Eye (tissue), 1 donor: ENCODE data around the gene CRAMP1.

Experiments
- DNase-seq: peaks from one replicate; pipeline ENCODE4 v3.0.0-alpha.2; 2015

The CRAMP1 gene

GRCh38 chr16:1721372-1721771 is 109.2 kb downstream of the CRAMP1 start:
- no peak for DNase-seq

DNA sequence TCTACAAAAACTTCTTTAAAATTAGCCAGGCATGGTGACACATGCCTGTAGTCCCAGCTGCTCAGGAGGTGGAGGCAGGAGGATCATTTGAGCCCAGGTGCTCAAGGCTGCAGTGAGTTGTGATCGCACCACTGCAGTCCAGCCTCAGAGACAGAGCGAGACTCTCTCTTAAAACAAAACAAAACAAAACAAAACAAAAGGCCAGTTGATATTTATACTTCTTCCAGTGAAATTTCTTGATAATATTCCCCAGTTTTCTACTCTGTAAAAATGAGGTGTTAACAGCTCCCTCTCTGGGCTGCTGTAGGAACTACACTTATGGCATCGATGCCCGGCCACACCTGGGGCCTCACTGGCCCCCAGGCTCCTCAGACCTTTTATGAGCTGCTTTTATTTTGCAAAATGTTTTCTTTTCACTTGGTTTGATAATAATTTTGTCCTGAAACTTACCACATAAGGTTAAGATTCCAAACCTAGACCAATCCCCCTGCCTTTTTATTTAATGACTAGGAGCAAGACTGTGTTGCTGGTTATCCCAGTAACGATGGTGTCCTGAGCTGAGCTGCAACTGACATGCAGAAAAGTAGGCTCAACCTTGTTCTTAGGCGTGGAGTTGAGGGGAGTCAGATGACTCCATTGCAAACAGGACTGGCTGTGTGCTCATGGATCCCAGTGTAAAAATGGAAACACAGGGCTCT is 111.4 kb downstream of the CRAMP1 start:
- DNase-seq = peak; percentile 67

DNA sequence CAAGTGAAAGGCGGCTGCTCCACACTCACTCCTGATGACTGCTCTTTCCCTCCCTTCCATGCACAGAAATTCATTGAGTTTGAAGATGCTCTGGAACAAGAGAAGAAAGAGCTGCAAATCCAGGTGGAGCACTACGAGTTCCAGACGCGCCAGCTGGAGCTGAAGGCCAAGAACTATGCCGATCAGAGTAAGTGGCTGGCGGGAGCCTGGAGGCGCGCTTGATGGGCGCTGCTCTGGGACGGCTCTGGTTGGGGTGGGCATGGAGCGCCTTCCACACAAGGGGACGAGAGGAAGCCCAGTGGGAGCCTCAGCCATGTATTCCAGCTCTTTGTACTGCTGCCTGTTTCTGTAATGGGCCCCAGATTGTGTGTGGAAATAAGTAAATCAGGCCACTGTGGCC is 112.3 kb downstream of the CRAMP1 start:
- no peak for DNase-seq

DNA sequence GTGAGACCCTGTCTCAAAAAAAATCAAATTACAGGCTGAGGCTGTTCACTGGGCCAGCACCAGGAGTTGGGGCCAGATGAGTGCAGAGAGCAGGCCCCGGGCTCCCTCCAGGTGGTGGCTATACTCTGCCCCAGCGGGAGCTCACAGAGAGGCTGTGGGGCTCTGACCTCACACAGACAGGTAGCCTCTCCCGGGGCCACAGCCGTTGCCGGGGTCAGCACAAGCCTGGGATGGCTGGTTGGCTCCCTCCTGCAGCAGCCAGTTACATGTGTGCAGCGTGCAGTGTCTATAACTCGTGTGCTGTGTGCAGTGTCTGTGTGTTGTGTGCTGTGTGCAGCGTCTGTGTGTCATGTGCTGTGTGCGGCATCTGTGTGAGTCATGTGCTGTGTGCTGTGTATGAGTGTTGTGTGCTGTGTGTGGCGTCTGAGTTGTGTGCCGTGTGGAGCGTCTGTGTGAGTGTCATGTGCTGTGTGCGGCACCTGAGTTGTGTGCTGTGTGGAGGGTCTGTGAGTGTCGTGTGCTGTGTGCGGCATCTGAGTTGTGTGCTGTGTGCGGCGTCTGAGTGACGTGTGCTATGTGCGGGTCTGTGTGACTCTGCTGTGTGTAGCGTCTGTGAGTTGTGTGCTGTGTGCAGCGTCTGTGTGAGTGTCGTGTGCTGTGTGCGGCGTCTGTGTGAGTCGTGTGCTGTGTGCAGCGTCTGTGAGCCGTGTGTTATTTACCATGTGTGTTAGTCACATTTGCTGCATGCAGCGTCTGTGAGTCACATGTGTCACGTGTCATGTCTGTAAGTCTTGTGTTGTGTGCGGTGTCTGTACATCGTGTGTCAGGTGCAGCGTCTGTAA is 114.7 kb downstream of the CRAMP1 start:
- DNase-seq = no peak
